ENCODE data around the gene TRIM6.

The TRIM6 gene

GRCh38 chr11:5626196-5626595 lies 29.8 kb downstream of the TRIM6 start:
- no peak for TF ChIP-seq TCF12 (IDR thresholded peaks at IDR 0.05; ENCODE audit: low read depth)
- TF ChIP-seq RAD21 (IDR thresholded peaks at IDR 0.05; ENCODE audit: low read depth) = no peak
- no peak for TF ChIP-seq TEAD4 (IDR thresholded peaks at IDR 0.05)
- no peak for TF ChIP-seq REST (IDR thresholded peaks at IDR 0.05; ENCODE audit: low read depth)
- no peak for TF ChIP-seq CEBPB (IDR thresholded peaks at IDR 0.05)
- TF ChIP-seq EGR1 (IDR thresholded peaks at IDR 0.05) = no peak
- TF ChIP-seq MAX (IDR thresholded peaks at IDR 0.05) = no peak
- no peak for TF ChIP-seq TAF1 (IDR thresholded peaks at IDR 0.05; ENCODE audit: low read depth)
- TF ChIP-seq FOXM1 (IDR thresholded peaks at IDR 0.05; ENCODE audit: borderline replicate concordance, low read depth) = no peak
- no peak for TF ChIP-seq EP300 (IDR thresholded peaks at IDR 0.05; ENCODE audit: borderline replicate concordance)
- TF ChIP-seq YY1 (IDR thresholded peaks at IDR 0.05; ENCODE audit: low read depth) = no peak
- no peak for TF ChIP-seq ZBTB7A (IDR thresholded peaks at IDR 0.05; ENCODE audit: low read depth)
- TF ChIP-seq, protein P1, sequence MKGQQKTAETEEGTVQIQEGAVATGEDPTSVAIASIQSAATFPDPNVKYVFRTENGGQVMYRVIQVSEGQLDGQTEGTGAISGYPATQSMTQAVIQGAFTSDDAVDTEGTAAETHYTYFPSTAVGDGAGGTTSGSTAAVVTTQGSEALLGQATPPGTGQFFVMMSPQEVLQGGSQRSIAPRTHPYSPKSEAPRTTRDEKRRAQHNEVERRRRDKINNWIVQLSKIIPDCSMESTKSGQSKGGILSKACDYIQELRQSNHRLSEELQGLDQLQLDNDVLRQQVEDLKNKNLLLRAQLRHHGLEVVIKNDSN (IDR thresholded peaks at IDR 0.05) = no peak
- TF ChIP-seq CREB1 (IDR thresholded peaks at IDR 0.05; ENCODE audit: low read depth) = no peak
- no peak for TF ChIP-seq NFIC (IDR thresholded peaks at IDR 0.05)

GRCh38 chr11:5631417-5631816 lies 35.0 kb downstream of the TRIM6 start:
- TF ChIP-seq CEBPB (IDR thresholded peaks at IDR 0.05) (no peak), RAD21 (IDR thresholded peaks at IDR 0.05; ENCODE audit: low read depth) (no peak), MAX (IDR thresholded peaks at IDR 0.05) (no peak), ZBTB7A (IDR thresholded peaks at IDR 0.05; ENCODE audit: low read depth) (no peak), NFIC (IDR thresholded peaks at IDR 0.05) (no peak), REST (IDR thresholded peaks at IDR 0.05; ENCODE audit: low read depth) (no peak), TEAD4 (IDR thresholded peaks at IDR 0.05) (no peak), EGR1 (IDR thresholded peaks at IDR 0.05) (no peak), CREB1 (IDR thresholded peaks at IDR 0.05; ENCODE audit: low read depth) (no peak), EP300 (IDR thresholded peaks at IDR 0.05; ENCODE audit: borderline replicate concordance) (no peak), YY1 (IDR thresholded peaks at IDR 0.05; ENCODE audit: low read depth) (no peak), TAF1 (IDR thresholded peaks at IDR 0.05; ENCODE audit: low read depth) (no peak), TCF12 (IDR thresholded peaks at IDR 0.05; ENCODE audit: low read depth) (no peak), FOXM1 (IDR thresholded peaks at IDR 0.05; ENCODE audit: borderline replicate concordance, low read depth) (no peak)
- TF ChIP-seq, protein P1 (IDR thresholded peaks at IDR 0.05) = no peak

DNA sequence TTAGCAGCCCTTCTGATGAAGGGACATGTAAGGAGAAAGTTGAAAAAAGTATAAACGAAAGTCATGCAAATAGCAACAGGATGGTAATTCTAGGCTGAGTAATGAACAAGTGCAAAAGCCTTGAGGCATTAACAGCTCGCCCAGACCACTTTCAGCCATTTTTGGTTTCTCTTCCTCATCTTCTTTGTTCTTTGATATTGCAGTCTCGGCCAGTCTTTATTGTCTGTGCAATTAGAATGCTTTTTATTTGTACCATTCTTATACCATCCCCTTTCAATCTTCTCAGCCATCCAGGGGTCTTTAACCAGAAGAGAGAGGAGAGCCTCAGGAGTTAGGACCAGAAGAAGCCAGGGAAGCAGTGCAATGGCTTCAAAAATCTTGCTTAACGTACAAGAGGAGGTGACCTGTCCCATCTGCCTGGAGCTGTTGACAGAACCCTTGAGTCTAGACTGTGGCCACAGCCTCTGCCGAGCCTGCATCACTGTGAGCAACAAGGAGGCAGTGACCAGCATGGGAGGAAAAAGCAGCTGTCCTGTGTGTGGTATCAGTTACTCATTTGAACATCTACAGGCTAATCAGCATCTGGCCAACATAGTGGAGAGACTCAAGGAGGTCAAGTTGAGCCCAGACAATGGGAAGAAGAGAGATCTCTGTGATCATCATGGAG lies 35.7 kb downstream of the TRIM6 start:
- TF ChIP-seq YY1 (IDR thresholded peaks at IDR 0.05; ENCODE audit: low read depth) (no peak), REST (IDR thresholded peaks at IDR 0.05; ENCODE audit: low read depth) (no peak), TCF12 (IDR thresholded peaks at IDR 0.05; ENCODE audit: low read depth) (no peak)

- TF ChIP-seq, protein P1 (IDR thresholded peaks at IDR 0.05) = no peak
- TF ChIP-seq EGR1 (IDR thresholded peaks at IDR 0.05) = no peak
- no peak for TF ChIP-seq RAD21 (IDR thresholded peaks at IDR 0.05; ENCODE audit: low read depth)
- no peak for TF ChIP-seq MAX (IDR thresholded peaks at IDR 0.05)
- no peak for TF ChIP-seq ZBTB7A (IDR thresholded peaks at IDR 0.05; ENCODE audit: low read depth)
- TF ChIP-seq TAF1 (IDR thresholded peaks at IDR 0.05; ENCODE audit: low read depth) = no peak
- TF ChIP-seq REST (IDR thresholded peaks at IDR 0.05; ENCODE audit: low read depth) = no peak
- no peak for TF ChIP-seq EP300 (IDR thresholded peaks at IDR 0.05; ENCODE audit: borderline replicate concordance)
- TF ChIP-seq CREB1 (IDR thresholded peaks at IDR 0.05; ENCODE audit: low read depth) = no peak
- TF ChIP-seq TCF12 (IDR thresholded peaks at IDR 0.05; ENCODE audit: low read depth) = no peak
- TF ChIP-seq NFIC (IDR thresholded peaks at IDR 0.05) = no peak
- TF ChIP-seq CEBPB (IDR thresholded peaks at IDR 0.05) = no peak
- no peak for TF ChIP-seq YY1 (IDR thresholded peaks at IDR 0.05; ENCODE audit: low read depth)
- TF ChIP-seq FOXM1 (IDR thresholded peaks at IDR 0.05; ENCODE audit: borderline replicate concordance, low read depth) = no peak
- no peak for TF ChIP-seq TEAD4 (IDR thresholded peaks at IDR 0.05)
Observed at GRCh38 chr11:5639953-5640352, 43.5 kb downstream of the TRIM6 start.

Measured in Ishikawa (cell line).